Stimulated activated CD8-positive, alpha-beta memory T cell treated with anti-CD3 and anti-CD28 coated beads, Interleukin-2, amount 100 ng/mL, for 1 hour (primary cell): Measurements from ENCODE around the gene ZNF506.
"Not testable (repeated sequence)": the region's sequence is repeated elsewhere in the genome, so short reads cannot be mapped to it uniquely, and the experiment has no call there.

Source experiments
- DNase-seq, 2 donors: peaks; one replicate each; pipeline ENCODE4 v3.0.0-alpha.2; 2020; ENCODE audit warnings: low read depth in 2 of 2

Gene ZNF506

DNA sequence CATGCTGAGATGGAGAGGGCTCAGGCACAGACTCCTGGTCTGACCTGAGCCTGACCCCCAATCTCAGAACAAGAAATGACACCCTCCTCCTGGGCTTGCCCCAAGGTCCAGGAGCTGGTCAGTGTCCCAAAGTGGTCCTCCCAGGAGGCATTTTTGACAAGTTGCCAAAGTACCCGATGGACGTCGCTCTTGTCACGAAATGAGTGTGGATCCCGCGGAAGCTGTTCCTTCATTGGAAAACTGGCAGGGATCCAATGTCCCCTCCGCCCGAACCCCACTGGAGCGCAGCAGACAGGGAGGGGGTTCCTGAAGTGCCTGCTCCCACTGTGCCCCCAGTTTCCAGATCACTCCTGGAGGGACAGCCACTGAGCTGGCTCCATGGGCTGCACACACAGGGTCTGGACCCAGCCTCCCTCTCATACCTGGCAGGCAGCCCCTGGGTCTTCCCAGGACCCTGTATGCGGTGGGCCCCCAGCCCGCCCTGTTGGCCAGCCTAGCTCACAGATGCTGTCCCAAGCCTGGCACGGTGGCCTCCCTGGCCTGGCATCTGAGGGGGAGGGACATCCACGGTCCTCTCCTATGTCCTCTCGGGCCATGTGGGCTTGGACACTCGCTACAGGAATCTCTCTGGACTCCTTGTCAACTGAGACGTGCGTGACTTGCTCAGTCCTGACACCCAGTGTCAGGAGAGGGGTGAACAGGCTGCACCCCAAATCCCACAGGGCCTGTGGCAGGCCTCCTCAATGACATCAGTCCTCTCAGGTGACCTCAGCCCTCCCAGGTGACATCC is 75.9 kb downstream of the ZNF506 start:
- DNase-seq: no peak

DNA sequence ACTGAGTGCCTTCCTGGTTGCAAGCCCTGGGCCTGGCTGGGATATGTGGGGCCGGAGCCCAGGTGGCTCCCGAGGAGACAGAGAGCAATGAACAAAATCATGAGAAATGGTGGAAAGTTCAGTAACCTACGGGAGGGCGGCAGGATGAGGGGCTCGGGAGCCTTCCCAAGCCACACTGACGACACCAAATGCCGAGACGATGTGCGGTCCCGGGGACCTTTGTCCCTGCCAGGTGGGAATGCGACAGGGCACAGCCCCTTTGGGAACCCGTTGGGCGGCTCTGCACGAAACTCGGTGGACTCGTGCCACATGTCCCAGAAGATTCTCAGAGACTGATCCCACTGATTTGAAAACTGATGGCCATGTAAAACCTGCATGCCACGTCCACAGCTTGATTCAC is 76.9 kb downstream of the ZNF506 start:
- DNase-seq: no peak

DNA sequence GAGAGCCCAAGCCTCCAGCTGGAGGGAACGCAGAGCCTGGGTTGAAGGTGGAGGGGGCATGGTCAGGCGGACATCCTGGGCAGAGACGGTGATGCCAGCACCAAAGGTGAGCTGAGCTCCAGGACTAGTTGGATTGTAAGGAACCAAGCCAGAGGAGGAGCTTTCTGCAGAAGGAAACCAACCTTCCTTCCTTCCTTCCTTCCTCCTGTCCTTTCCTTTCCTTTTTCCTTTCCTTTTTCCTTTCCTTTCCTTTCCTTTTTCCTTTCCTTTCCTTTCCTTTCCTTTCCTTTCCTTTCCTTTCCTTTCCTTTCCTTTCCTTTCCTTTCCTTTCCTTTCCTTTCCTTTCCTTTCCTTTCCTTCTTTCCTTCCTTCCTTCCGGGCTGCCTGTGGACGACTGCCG is 77.6 kb downstream of the ZNF506 start:
- DNase-seq: not testable (repeated sequence)

DNA sequence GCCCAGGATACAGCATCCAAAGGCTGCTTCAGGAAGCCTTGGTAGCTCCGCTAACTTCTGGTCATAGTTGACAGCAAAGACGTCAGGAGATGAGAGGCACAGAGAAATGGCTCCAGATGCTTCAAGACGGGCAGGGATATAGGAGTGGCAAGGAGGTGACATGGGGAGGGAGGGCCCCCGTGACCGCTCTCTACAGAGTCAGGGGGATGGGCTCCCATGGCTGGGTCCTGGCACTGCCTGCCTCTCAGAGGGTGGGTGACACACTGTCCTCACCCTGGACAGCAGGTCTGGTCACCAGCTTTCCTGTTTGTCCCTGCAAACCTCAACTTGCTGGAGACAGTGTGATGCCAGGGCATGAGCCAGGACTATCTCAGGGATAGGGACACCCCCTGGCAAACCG is 78.4 kb downstream of the ZNF506 start:
- no peak for DNase-seq

DNA sequence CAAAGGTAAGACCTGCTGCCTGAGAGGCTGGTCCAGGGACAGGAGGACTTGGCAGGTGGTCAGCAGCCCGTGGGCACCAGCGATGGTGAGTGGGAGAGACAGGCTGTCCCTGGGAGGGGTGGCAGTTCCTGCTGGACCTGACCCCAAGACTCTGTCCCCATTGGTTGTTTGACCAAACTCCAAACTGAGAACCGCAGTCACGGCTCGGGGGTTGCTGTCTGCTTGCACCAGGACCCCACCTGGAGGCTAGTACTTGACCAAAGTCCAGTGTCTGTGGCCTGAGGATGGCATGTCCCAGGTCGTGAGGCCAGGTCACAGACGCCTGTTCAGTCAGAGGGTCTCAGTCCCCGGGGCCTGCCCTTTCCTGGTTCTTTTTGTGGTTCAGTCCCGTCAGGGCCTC is 78.8 kb downstream of the ZNF506 start:
- DNase-seq: no peak
